ENCODE measurements around the gene AXIN2. TPM values are rescaled to one million over a fixed set of nuclear protein-coding genes. Genes with fewer than 3 reads are reported as not detected.
A peak's percentile ranks its signal among the peaks of the same experiment; 100 is the strongest.

AXIN2 gene
- polyA plus RNA-seq, 3 donors: 20.3 to 26.9 (median 22.3) TPM

GRCh38 chr17:65584604-65585521 lies 23.4 kb upstream of the AXIN2 start:
- DNase-seq: no peak

- DNase-seq: no peak
Measured at GRCh38 chr17:65583921-65584603, 22.6 kb upstream of the AXIN2 start.

DNA sequence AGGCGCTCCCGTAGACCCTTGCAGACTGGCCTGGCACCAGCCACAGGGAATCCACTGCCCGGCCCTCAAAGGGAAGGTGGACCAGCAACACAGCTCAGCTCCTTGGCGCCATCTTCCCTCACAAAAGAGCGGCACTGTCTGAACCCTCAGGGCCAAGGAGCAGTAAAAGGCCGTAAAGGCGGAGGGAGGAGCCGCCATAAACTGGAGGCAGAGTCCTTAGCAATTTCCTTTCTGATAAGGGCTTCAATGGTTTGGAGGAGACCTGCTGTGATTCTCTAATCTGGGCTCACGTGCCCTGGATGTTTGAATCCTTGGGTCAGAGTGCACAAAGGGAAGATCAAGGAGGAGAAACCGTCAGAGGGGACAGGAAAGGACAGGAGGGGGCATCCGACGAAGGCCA lies 15.5 kb upstream of the AXIN2 start:
- no peak for DNase-seq

GRCh38 chr17:65573282-65573602 lies 11.8 kb upstream of the AXIN2 start:
- DNase-seq: no peak

- no peak for DNase-seq
Measured at GRCh38 chr17:65572581-65573281, 11.3 kb upstream of the AXIN2 start.

DNA sequence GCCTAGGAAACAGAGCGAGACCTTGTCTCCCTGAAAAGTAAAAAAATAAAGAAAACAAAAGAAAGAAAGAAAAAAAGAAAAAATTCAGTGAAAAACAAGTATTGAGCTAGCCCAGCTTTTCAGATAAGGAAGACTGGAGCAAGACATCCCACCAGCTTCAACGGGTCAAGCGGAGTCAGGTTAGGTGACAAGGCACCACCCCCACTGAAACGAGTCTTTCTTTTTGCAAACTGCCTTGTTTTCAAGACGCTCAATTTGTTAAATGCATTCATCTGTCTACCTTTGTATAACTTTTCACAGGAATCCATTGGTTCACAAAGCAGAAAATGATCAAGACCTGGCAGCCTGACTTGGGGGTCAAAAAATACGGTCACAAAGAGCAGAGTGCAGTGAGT lies 10.7 kb upstream of the AXIN2 start:
- no peak for DNase-seq

- no peak for DNase-seq
Measured at GRCh38 chr17:65568918-65569317, 7.5 kb upstream of the AXIN2 start.

DNA sequence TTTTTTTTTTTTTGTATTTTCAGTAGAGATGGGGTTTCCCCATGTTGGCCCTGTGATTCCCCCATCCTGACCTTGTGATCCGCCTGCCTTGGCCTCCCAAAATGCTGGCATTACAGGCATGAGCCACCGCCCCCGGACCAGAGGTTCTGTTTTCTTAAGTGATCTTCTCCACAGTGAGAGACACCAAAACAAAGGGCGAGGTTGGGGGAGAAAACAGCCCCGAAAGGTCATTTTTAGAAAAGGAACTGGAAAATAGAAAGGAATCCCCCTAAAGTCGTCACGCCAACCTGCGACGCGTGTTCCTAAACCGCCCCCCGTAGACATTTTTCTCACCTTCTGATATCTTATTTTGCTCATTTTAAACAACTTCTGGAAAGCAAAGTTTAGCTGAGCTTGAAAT lies 6.1 kb upstream of the AXIN2 start:
- no peak for DNase-seq

- DNase-seq: no peak
Measured at GRCh38 chr17:65565559-65565958, 4.1 kb upstream of the AXIN2 start.

DNA sequence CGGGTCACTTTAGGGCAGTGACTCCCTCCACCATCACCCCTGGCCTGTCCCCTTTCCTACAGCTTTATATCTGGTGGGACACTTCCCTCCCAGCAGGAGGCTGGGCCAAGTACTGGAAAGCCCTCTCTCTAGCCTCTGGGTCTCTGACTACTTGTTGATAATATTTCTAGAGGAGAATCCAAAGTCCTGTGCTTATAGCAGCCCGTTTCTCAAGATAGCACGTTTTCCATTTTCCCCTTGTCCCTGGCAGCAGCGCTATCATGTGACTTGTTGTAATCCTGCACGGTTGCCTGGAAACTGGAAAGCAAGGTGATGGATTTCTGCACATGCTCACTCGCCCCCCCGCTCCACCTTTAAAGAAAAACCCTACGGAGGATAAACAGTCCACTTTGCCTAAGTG lies 3.3 kb upstream of the AXIN2 start:
- peak; percentile 81 for DNase-seq

DNA sequence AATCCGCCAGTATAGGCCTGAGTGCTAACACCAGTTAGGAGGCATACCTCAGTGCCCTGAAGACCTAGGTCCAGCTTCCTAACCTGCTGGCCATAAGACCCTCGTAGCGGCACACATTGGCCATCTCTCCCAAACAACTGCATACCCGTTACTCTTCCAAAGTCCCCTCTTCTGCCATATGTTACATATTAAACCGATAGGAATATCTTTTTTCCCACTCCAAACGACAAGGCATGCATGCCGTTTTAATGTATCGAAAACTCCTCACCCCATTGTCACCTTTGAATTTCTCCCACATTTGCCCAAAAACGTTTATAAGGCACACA lies 721 bp upstream of the AXIN2 start:
- DNase-seq: no peak

DNA sequence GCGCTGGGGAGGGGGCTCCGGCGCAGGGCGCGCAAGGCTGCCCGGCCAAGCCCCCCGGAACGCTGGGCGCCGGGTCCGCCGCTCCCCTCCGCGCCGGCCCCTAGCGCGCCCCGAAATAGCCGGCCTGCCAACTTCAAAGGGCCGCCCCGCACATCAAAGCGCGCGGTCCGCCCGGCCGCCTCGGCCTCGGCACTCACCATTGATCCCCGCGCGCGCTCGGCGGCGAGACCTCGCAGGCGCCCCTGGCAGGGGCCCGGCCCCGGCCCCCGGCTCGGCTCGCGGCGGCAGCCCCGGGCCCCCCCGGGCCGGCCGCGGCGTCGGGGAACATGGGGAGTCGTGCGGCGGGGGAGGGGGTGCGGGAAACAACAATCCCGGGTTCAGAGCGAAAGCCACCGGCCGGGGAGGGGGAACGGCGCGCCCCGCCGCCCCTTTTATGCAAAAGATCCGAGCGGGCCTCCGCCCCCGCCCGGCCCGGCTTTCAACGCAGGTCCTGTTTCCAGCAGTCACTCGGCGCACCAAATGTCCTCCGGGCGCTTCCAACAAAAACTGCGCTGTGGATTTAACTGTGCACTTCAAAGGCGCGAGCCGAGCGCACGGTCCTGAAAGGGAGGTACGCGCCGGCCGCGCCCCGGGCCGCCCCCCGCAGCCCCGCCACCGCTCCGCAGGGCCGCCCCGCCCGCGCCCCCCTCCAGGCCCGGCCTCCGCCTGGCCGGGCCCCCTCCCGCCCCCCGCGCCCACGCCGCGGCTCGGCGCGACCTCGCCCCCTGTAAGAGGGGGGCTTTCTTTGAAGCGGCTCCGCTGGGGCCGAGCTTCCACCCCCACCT lies 608 bp downstream of the AXIN2 start:
- peak; percentile 92 for DNase-seq

DNA sequence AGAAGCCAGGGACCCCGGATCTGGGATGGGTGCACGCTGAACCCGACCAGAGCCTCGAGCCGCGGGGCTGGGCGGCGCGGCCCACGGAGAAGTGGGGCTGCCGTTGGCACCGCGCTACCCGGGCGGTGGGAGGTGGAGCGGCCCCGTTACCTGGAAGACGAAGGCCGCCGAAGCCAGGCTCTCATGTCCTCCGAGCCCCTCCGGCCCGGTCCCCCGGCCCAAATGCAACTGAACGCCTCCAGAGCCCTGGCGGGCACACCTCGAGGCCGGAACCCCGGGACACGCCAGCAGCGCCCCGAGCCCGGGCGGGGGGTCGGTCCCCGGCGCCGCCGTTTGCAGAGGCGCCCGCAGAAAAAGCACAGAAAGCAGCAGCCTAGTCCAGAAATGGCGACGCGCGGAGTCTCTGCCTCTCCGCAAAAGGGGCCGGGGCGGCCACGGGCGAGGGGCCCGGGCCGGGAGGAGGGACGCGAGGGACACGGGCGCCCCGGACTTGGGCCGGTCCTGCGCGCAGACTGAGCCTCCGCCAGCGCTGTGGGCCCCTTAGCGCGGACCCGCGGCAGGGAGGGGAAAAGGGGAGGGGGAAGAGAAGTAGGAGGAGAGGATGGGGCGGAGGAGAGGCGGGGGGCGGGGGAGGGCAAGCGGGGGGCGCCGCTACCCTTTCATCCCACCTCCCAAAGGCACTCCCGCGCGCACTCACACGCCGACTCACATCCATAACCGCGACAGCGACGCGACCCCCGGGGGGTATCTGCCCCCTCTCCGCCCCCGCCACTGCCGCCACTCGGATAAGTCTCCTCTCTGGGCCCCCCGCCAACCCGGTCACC lies 1.4 kb downstream of the AXIN2 start:
- peak; percentile 65 for DNase-seq

DNA sequence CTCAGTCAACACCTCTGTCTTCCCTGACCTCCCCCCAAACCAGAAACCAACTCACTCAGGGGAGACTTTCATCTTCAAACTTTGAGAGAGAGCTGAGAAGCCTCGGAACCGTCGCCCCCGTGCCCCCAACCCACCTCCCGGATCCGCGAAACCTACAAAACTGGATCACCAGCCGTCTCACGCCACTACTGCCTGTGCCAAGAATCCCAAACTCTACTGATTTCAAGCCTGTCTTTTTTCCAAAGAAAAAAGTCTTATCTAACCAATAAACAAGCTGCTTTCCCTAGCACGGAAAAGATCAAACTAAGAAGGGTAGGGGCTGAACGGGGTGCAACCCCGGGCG lies 2.0 kb downstream of the AXIN2 start:
- no peak for DNase-seq

DNA sequence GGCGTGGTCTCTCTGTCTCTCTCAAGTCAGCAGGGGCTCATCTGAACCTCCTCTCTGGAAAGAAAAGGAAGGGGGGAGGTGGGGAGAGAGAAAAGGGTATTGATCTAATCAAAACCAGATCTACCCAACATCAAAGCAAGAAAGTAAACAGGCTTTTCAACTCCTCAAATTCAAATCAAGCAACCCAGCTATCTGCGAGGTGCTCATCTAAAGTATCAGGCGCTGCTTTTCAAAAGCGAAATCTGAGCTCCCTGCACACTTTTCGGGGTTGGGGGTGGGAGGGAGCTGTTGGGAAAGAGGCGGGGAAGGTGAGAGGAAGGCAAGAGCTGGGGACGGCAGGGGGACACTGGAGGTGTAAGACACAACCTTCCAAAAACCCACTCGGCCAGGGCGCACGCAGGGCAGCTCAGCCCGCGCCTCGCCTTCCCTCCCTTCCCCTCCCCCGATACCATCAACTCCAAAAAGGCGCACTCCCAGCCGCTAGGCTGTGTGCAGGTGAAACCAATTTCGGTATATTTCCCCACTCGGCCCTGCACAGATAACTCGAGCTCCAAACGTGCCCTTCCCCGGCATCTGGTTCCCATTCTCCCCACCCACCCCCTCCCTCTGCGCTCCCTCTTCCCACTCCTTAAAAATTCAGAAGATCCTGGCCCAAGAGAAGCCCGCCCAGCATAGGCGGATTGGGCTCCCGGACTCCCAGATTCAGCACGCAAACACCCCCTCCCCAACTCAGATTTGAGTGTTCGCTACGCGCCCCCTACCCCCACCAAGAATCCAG lies 2.6 kb downstream of the AXIN2 start:
- no peak for DNase-seq

GRCh38 chr17:65558311-65558682 lies 3.2 kb downstream of the AXIN2 start:
- no peak for DNase-seq

DNA sequence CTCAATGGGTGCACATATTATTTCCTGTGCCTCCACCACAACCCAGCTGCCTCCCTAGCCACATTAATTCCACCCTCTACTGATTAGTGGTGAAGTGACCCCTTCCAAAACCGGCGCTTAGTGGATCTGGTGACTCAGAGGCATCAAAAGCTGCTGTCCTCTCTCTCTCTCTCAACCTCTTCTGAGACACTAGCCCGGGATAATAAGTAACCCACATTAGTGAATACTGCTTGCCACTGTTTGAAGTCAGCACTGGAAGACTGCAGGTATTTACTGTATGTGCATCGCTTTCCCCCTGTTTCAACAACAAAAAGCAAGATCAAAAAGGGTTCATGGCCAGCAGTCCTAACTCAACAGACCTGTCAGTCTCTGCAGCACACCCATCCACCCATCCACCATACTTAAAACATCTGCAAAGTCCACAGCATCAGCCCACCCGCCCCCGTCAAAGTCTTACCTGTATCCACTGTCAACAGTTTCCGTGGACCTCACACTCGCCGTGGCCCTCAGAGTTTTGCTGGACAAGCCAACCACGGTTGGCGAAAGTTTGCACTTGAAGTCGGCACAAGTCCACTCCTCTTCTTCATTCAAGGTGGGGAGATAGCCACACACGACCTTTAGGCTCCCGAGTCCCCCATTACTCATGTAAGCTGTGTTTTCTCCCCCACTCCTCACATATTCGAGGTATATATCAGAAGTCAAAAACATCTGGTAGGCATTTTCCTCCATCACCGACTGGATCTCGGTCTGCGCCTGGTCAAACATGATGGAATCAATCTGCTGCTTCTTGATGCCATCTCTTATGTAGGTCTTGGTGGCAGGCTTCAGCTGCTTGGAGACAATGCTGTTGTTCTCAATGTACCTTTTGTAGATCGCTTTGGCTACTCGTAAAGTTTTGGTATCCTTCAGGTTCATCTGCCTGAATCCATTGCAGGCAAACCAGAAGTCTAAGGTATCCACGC lies 3.8 kb downstream of the AXIN2 start:
- no peak for DNase-seq

- no peak for DNase-seq
Measured at GRCh38 chr17:65556910-65557348, 4.5 kb downstream of the AXIN2 start.

Data from renal pelvis (tissue), 4 donors.